Measurements from ENCODE around the gene TMEM179.

The TMEM179 gene

DNA sequence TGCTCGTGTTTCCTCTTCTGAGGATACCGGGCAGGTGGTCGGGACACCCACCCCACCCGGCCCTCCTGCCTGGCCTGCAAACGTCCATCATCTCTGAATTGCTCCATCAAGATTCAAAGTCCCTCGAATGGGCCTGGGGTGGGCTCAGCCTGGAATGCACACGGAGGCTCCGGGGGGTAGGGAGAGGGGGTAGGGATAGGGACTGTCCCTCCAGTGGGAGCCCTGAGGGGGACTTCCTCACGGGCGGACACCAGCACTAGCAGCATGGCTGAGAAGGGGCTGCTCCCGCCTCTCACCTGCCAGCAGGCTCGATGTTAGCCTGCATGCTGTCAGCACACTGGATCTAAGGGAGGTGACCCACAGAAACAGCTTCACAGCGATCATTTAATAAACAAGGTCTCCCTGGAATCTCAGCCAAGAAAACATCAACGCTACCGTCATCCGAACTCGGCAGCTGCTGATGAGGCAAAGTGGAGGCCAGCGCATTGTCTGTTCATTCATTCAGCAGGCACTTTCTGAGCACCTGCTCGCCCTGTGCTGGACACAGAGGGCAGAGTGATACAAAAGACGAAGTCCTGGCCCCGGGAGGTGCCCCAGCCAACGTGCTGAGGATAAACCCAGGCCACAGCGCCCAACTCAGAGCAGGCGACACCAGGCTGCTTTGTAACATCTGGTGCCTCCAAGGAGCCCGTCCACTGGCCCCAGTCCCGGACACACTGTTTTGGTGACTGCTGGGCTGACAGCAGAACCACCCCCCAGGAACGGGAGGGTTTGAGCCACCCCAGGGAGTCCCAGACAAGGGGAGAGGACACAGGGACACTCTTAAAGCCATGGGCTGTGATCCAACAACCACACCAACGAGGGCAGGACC, 6.3 kb downstream of the TMEM179 start:
- no peak for DNase-seq

GRCh38 chr14:104597576-104597975, 7.0 kb downstream of the TMEM179 start:
- DNase-seq: no peak

DNA sequence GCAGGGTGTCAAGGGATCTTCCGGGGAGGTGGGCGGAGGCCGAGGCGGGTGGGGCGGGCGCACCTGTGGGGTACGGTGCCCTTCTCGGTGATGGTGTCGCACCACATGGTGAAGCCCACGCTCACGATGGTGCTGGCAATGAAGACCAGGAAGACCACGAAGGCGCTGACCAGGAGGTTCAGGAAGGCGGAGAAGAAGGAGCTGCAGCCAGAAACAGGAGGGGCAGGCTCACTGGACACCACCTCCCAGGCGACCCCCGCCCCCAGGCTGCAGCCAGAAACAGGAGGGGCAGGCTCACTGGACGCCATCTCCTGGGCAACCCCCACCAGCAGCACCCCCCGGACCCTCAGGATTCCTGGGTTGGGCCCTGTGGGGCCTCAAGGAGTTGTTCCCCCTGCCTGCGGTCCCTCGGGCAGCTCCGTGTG, 7.6 kb downstream of the TMEM179 start:
- no peak for DNase-seq

DNA sequence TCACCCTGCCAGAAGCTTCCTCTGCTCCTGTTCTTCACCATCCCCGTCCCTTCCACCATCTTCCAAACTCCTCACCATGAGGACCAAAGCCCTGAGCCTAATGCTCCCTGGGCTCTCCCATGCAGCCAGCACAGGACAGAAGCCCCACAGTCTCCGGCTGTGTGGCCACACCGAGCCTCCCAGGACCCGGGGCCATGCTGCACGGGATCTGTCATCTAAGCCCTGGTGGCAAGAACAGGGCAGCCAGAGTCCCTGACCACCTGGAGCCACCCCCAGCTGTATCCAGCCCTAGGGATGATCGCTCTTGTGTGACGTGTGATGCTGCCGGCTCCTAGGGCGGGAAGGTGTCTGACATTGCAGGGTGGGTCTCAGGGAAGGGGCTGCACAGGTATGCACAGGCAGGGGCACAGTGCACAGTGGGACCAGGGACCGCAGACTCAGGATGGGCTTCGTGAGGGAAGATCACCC, 8.1 kb downstream of the TMEM179 start:
- no peak for DNase-seq

GRCh38 chr14:104595911-104596450, 8.6 kb downstream of the TMEM179 start:
- no peak for DNase-seq

GRCh38 chr14:104595116-104595675, 9.4 kb downstream of the TMEM179 start:
- no peak for DNase-seq

DNA sequence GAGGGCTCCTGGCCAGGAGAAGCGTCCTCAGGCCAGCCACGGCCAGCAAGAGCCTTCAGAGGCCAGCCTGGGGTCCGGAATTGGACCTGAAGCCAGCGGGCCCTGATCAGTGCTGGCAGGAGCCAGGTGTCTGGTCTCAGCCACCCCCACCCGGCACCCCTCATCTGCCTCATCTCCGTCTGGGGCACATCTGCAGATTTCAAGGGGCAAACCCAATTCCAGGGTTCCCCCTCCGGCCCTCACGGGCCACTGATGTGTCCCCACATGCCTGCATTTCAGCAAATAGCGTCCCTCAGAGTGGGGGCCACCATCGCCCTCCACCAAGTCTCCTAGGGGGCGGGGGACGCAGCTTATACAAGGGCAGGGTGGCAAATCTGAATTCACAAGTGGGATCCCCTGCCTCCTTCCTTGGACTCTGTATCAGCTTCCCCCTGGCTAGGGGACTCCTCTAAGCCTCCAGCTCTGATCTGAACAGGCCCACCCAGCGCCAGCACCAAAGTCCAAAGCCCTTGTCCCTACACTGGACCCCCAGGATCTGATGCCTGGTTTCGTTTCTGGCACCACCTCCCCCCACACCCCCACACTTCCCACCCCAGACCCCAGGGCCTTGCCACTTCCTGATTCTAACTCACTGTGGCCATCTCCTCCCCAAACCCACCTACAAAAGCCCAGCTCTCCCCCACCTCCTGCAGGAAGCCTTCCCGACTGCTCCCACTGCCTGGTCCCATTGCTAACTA, 10.1 kb downstream of the TMEM179 start:
- DNase-seq: no peak

DNA sequence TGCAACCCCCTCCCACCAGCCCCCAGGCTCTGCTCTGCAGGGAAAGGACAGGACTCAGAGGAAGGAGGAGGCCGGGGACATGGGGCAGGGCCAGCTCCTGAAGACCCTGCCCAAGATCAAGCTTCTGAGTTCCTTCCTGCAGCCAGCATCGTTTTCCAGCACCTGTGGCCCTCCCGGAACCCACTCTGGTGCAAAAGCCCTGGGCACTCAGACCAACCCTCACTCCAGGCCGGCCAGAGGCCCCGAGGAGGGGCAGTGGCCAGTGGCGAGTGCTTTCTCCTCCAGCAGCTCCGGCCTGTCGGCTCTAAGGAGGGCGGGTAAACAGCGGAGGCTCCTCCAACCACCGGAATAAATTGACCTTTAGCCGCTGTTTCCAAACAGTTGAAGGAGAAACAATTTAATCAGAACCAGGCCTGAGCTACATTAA, 10.8 kb downstream of the TMEM179 start:
- DNase-seq: no peak

GRCh38 chr14:104593241-104593701, 11.3 kb downstream of the TMEM179 start:
- DNase-seq: no peak

DNA sequence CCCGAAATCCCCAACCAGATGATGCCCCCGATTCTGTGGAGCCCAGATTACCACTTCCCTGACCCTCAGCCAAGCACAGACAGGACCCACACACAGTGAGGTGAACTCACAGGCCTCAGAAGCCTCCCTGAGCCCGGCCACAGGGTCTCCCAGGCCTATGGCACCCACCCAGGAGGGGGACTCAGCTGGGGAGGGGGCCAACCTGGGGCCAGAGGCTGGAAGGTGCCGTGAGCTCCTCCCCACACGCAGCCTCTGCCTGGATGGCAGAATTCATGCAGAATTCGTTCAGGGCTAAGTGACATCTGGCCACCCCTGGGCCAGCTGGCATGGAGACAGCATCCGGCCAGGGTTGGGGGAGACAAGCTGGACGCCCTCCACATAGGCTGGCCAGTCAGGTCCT, 11.8 kb downstream of the TMEM179 start:
- DNase-seq: no peak

- no peak for DNase-seq
These were observed 12.3 kb downstream of the TMEM179 start for GRCh38 chr14:104592292-104592672.

GRCh38 chr14:104591506-104592291, 12.9 kb downstream of the TMEM179 start:
- DNase-seq: no peak

GRCh38 chr14:104591031-104591430, 13.5 kb downstream of the TMEM179 start:
- DNase-seq: no peak

GRCh38 chr14:104590240-104590965, 14.2 kb downstream of the TMEM179 start:
- DNase-seq: no peak

DNA sequence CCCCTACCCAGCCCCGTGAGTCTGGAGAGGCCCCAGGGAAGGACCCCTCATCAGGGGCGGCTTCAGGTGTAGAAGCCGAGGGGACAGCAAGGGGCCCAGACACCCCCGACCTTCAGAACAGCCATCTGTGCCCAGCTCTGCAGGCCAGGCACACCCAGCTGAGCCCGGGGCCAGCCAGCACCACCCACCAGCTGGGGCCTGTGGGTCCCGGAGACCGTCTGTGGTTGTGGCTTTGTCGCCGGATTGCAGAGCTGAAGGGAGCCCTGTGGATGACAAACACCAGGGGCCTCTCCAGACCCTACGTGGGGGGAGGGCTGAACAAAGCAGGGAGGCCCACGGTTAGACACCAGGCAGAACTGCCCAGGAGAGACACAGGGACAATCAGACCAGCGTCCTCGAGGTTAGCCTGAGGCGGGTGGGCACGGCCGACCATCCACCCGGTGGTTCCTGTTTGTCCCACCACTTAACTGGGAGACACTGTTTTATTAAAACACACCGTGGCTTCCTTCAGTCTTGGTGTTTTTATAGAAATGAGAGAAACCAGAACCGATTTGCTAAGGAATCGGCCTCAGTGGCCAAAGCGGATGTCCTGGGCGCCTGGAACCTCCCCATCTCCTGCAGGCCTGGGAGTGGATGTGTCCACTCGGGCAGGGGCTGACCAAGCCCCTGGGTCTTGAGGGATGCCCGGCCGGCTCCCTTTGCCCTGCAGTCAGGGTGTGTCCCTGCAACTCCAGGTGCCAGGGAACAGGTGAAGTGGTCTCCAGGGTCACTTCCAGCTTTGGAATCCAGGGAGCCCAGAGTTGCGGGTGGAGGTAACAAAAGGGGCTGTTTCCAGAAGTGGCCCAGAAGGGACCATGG, 15.0 kb downstream of the TMEM179 start:
- DNase-seq: no peak

DNA sequence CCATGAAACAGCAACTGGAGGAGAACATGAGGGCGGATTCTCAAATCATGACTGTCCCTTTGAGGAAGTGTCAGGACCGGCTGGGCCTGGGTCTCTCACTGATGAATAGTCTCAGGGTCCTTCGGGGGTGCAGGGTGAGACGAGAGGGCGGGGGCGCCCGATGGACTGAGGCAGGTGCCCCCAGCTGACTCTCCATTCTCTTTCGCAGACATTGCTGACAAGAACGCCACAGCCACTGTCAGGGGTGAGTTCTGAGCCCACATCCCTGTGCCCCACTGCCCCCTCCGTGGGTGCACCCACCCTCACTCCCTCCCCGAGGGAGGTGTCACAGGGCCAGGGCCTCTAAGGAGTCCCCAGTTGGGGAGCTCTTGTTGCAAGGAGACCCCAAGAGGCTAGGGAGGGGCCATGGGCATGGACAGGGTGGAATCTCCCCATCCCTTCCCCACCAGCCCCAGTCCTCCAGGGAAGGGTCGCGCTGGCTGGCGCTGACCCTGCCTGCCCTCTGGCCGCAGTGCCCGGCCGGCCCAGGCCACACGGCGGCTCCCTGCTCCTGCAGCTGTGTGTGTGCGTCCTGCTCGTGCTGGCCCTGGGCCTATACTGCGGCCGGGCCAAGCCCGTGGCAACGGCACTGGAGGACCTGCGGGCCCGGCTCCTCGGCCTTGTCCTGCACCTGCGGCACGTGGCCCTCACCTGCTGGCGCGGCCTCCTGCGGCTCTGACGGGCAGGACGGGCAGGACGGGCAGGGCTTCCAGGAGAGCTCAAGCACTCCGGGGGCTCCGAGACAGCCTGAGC, 16.3 kb downstream of the TMEM179 start:
- no peak for DNase-seq

GRCh38 chr14:104587641-104588040, 16.9 kb downstream of the TMEM179 start:
- DNase-seq: no peak

DNA sequence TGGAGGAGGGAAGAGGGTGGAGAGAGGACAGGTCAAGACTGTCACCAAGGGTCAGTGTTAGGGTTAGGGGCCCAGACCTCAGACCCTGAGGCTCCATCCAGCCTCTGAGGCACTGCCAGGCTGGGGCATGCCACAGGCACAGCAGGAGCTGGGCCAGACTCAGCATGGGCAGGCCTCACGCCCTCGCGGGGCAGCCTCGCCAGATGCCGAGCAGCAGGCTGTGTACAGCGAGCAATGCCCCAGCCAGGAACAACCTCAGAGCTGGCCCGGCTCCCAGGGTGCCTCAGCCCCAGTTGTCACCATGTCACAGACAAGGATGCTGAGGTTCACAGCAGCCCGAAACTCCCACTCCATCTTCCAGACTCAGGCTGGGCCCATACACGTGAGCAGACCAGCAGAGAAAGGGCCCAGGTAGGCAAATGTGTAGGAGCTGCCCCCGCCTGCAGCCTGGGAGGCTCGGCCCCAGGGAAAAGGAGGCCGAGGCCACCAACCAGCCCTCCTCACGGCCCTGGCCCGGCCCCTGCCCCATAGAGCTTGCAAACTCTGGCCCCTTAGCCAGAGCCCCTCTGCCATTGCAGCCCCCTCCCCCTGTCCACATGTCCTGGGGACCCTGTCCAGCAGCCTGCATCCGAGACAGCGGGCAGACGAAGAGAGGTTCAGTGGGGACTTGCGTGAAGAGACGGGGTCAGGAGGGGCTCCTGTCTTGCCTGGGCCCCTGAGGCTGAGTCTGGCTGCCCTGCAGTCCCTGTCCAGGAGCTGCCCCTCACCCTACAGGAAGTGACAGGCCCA, 17.5 kb downstream of the TMEM179 start:
- DNase-seq: no peak
